Cardiac muscle cell (in vitro differentiated cells and primary cell): ENCODE results near the gene C5orf15. TPM values are rescaled to one million over a fixed set of nuclear protein-coding genes. Genes with fewer than 3 reads are reported as not detected.

Experiments
- DNase-seq, 2 donors: peaks; one replicate each; pipeline versions ENCODE4 v3.0.0 to v3.0.0-alpha.2; 2010 to 2017; ENCODE audit warnings: low read depth in 1 of 2, low spot score in 1 of 2
- H3K27ac ChIP-seq: fragments of 200-600 bp; sonication (generic); 2 replicates; pipeline ENCODE4 v1.5.1; 2016
- H3K27me3 ChIP-seq: fragments of 200-600 bp; sonication (generic); 2 replicates; pipeline ENCODE4 v1.6.0; 2016; ENCODE audit warnings: control low read depth
- H3K36me3 ChIP-seq: fragments of 200-600 bp; sonication (generic); 2 replicates; pipeline ENCODE4 v1.5.1; 2016; ENCODE audit warnings: control low read depth
- H3K4me1 ChIP-seq: fragments of 200-600 bp; sonication (generic); 2 replicates; pipeline ENCODE4 v1.8.1; 2017; ENCODE audit warnings: low read depth, mild to moderate bottlenecking, mixed run types
- H3K4me3 ChIP-seq: fragments of 200-600 bp; sonication (generic); 2 replicates; pipeline ENCODE4 v1.5.1; 2016; ENCODE audit warnings: mild to moderate bottlenecking
- H3K9me3 ChIP-seq: fragments of 200-600 bp; sonication (generic); 2 replicates; pipeline ENCODE4 v1.5.1; 2017; ENCODE audit warnings: low read depth, mild to moderate bottlenecking, control low read depth
- CTCF ChIP-seq: IDR thresholded peaks from 2 replicates; pipeline ENCODE4 v1.5.1; 2012; ENCODE audit warnings: low read depth, mild to moderate bottlenecking, low read length
- polyA plus RNA-seq: library from polyadenylated mRNA; unstranded; fragments of >200 nt; fragmentation: Nextera tagmentation; extraction: Ambion mirVana; gene quantifications from 2 replicates; pipeline ENCODE4 v1.2.1, GENCODE V29; 2016
- total RNA-seq: library from RNA; depleted of rRNA; stranded (reverse); fragments of >200 nt; gene quantifications from 2 replicates; pipeline ENCODE4 v1.2.3, GENCODE V29; 2016

Gene C5orf15
- total and polyA plus RNA-seq, 2 experiments from 2014 or later, result 58.5 to 87.8 TPM

GRCh38 chr5:133916914-133917313, 51.5 kb downstream of the C5orf15 start:
- Histone ChIP-seq H3K36me3 (no peaks in the 10 kb centered on the region), H3K4me1 (no peaks in the 10 kb centered on the region), H3K4me3 (no peak overlapping the region), H3K27me3 (no peaks in the 10 kb centered on the region), H3K27ac (no peak overlapping the region), H3K9me3 (no peaks in the 10 kb centered on the region)
- DNase-seq, result no peak
- no peak for TF ChIP-seq CTCF

GRCh38 chr5:133916479-133916878, 51.9 kb downstream of the C5orf15 start:
- no peaks in the 10 kb centered on the region for H3K36me3 ChIP-seq
- no peaks in the 10 kb centered on the region for H3K9me3 ChIP-seq
- H3K27ac ChIP-seq, result no peak overlapping the region
- no peak overlapping the region for H3K4me3 ChIP-seq
- peaks cover 3% of the 10 kb centered on the region for H3K4me1 ChIP-seq
- no peak for TF ChIP-seq CTCF
- H3K27me3 ChIP-seq, result no peaks in the 10 kb centered on the region
- DNase-seq, result no peak

- Histone ChIP-seq H3K4me3 (no peak overlapping the region), H3K9me3 (no peaks in the 10 kb centered on the region), H3K36me3 (no peaks in the 10 kb centered on the region), H3K4me1 (peaks cover 23% of the 10 kb centered on the region), H3K27me3 (no peaks in the 10 kb centered on the region), H3K27ac (no peak overlapping the region)
- no peak for TF ChIP-seq CTCF
- no peak for DNase-seq
These were observed 54.0 kb downstream of the C5orf15 start for GRCh38 chr5:133914434-133914833.

- no peak for TF ChIP-seq CTCF
- DNase-seq, result no peak
- H3K27ac ChIP-seq, result no peak overlapping the region
- H3K27me3 ChIP-seq, result no peaks in the 10 kb centered on the region
- no peaks in the 10 kb centered on the region for H3K36me3 ChIP-seq
- H3K9me3 ChIP-seq, result no peaks in the 10 kb centered on the region
- no peak overlapping the region for H3K4me3 ChIP-seq
- H3K4me1 ChIP-seq, result peaks cover 27% of the 10 kb centered on the region
These were observed 54.8 kb downstream of the C5orf15 start for GRCh38 chr5:133913413-133914155.

GRCh38 chr5:133912951-133913350, 55.5 kb downstream of the C5orf15 start:
- H3K36me3 ChIP-seq, result no peaks in the 10 kb centered on the region
- no peak for TF ChIP-seq CTCF
- H3K27me3 ChIP-seq, result no peaks in the 10 kb centered on the region
- H3K27ac ChIP-seq, result no peak overlapping the region
- H3K4me1 ChIP-seq, result peaks cover 27% of the 10 kb centered on the region
- no peaks in the 10 kb centered on the region for H3K9me3 ChIP-seq
- H3K4me3 ChIP-seq, result no peak overlapping the region
- DNase-seq, result no peak
